ENCODE data around the gene NTNG2.
"Not testable (repeated sequence)": the region's sequence is repeated elsewhere in the genome, so short reads cannot be mapped to it uniquely, and the experiment has no call there.

The NTNG2 gene

GRCh38 chr9:132250324-132251262, 88.7 kb downstream of the NTNG2 start:
- no peak for DNase-seq (ENCODE audit: low read depth, low spot score)

GRCh38 chr9:132260846-132261245, 99.0 kb downstream of the NTNG2 start:
- no peak for DNase-seq (ENCODE audit: low read depth, low spot score)

GRCh38 chr9:132266017-132266416, 104.2 kb downstream of the NTNG2 start:
- DNase-seq (ENCODE audit: low read depth, low spot score) = no peak

GRCh38 chr9:132267660-132268059, 105.8 kb downstream of the NTNG2 start:
- no peak for DNase-seq (ENCODE audit: low read depth, low spot score)

- DNase-seq (ENCODE audit: low read depth, low spot score) = no peak
Observed at GRCh38 chr9:132268725-132269352, 107.0 kb downstream of the NTNG2 start.

- not testable (repeated sequence) for DNase-seq (ENCODE audit: low read depth, low spot score)
Observed at GRCh38 chr9:132269704-132270516, 108.1 kb downstream of the NTNG2 start.

GRCh38 chr9:132274861-132275260, 113.0 kb downstream of the NTNG2 start:
- DNase-seq (ENCODE audit: low read depth, low spot score) = no peak

- no peak for DNase-seq (ENCODE audit: low read depth, low spot score)
Observed at GRCh38 chr9:132283165-132283564, 121.3 kb downstream of the NTNG2 start.

- DNase-seq (ENCODE audit: low read depth, low spot score) = no peak
Observed at GRCh38 chr9:132283863-132284262, 122.0 kb downstream of the NTNG2 start.

GRCh38 chr9:132287256-132287760, 125.5 kb downstream of the NTNG2 start:
- DNase-seq (ENCODE audit: low read depth, low spot score) = no peak

- DNase-seq (ENCODE audit: low read depth, low spot score) = no peak
Observed at GRCh38 chr9:132288361-132288760, 126.5 kb downstream of the NTNG2 start.

- DNase-seq (ENCODE audit: low read depth, low spot score) = no peak
Observed at GRCh38 chr9:132288966-132289365, 127.1 kb downstream of the NTNG2 start.

GRCh38 chr9:132293145-132293721, 131.4 kb downstream of the NTNG2 start:
- no peak for DNase-seq (ENCODE audit: low read depth, low spot score)
